Liver (tissue), 9 donors: ENCODE data around the gene BNIP1. TPM values are rescaled to one million over a fixed set of nuclear protein-coding genes. Genes with fewer than 3 reads are reported as not detected.
"Not testable (repeated sequence)": the region's sequence is repeated elsewhere in the genome, so short reads cannot be mapped to it uniquely, and the experiment has no call there.

Experiments used
- DNase-seq: peaks from one replicate; pipeline ENCODE4 v3.0.0-alpha.2; 2017; ENCODE audit warnings: low spot score
- H3K27ac ChIP-seq, 2 donors: one replicate each; pipeline ENCODE4 v1.7.0; 2013; ENCODE audit warnings: inconsistent platforms in 2 of 2, low read length in 2 of 2, control low read depth in 1 of 2, low read depth in 1 of 2, mild to moderate bottlenecking in 1 of 2
- H3K27me3 ChIP-seq, 4 donors: one replicate each; pipeline versions ENCODE4 v1.6.1 to v1.7.0; 2013; ENCODE audit warnings: low read length in 3 of 4, inconsistent platforms in 1 of 4, mild to moderate bottlenecking in 1 of 4, moderate library complexity in 1 of 4; ENCODE audit not compliant: control insufficient read depth in 4 of 4, insufficient read depth in 4 of 4
- H3K36me3 ChIP-seq, 4 donors: one replicate each; pipeline versions ENCODE4 v1.6.1 to v1.7.0; 2013; ENCODE audit warnings: low read length in 3 of 4, mild to moderate bottlenecking in 3 of 4, low read depth in 1 of 4, moderate library complexity in 1 of 4; ENCODE audit not compliant: control insufficient read depth in 4 of 4, insufficient read depth in 3 of 4
- H3K4me1 ChIP-seq, 4 donors: one replicate each; pipeline versions ENCODE4 v1.6.1 to v1.7.0; 2013; ENCODE audit warnings: low read length in 3 of 4, mild to moderate bottlenecking in 3 of 4, moderate library complexity in 1 of 4; ENCODE audit not compliant: control insufficient read depth in 4 of 4, insufficient read depth in 4 of 4
- H3K4me3 ChIP-seq, 3 donors: one replicate each; pipeline versions ENCODE4 v1.6.1 to v1.7.0; 2013; ENCODE audit warnings: low read length in 3 of 3, control low read depth in 1 of 3, low read depth in 1 of 3, mild to moderate bottlenecking in 1 of 3
- H3K9ac ChIP-seq, 2 donors: one replicate each; pipeline ENCODE4 v1.7.0; 2013; ENCODE audit warnings: low read length in 2 of 2, mild to moderate bottlenecking in 2 of 2, moderate library complexity in 2 of 2, control low read depth in 1 of 2, low read depth in 1 of 2
- H3K9me3 ChIP-seq, 4 donors: one replicate each; pipeline versions ENCODE4 v1.6.1 to v1.7.0; 2013; ENCODE audit warnings: low read length in 3 of 4; ENCODE audit not compliant: control insufficient read depth in 4 of 4
- ATF3 ChIP-seq: IDR thresholded peaks from 2 replicates; pipeline ENCODE4 v1.6.1; 2016; ENCODE audit warnings: antibody characterized with exemption
- CTCF ChIP-seq: fragments of 150-350 bp; IDR thresholded peaks from 2 replicates; pipeline ENCODE4 v1.5.1; 2017; ENCODE audit warnings: improper control_type of control experiment, low read depth, low read length; ENCODE audit not compliant: missing input control
- EGR1 ChIP-seq, 2 donors: IDR thresholded peaks; 2 replicates each; pipeline ENCODE4 v1.6.1; 2016 to 2018; ENCODE audit warnings: antibody characterized with exemption in 2 of 2, low read depth in 2 of 2
- FOXA1 ChIP-seq: IDR thresholded peaks from 2 replicates; pipeline ENCODE4 v1.6.1; 2016; ENCODE audit warnings: antibody characterized with exemption
- FOXA2 ChIP-seq: IDR thresholded peaks from 2 replicates; pipeline ENCODE4 v1.6.1; 2016; ENCODE audit warnings: antibody characterized with exemption
- GABPA ChIP-seq, 2 donors: IDR thresholded peaks in 1 of 2; conservative IDR thresholded peaks in 1 of 2; 2 replicates each; pipeline ENCODE4 v1.6.1; 2016; ENCODE audit warnings: antibody characterized with exemption in 2 of 2, mild to moderate bottlenecking in 1 of 2, moderate library complexity in 1 of 2
- HNF4A ChIP-seq, 2 donors: conservative IDR thresholded peaks; 2 replicates each; pipeline ENCODE4 v1.6.1; 2016; ENCODE audit warnings: antibody characterized with exemption in 2 of 2, mild to moderate bottlenecking in 2 of 2
- NR2F2 ChIP-seq: IDR thresholded peaks from 2 replicates; pipeline ENCODE4 v1.6.1; 2016; ENCODE audit warnings: antibody characterized with exemption
- RAD21 ChIP-seq, 2 donors: IDR thresholded peaks; 2 replicates each; pipeline ENCODE4 v1.6.1; 2016; ENCODE audit warnings: antibody characterized with exemption in 2 of 2, mild to moderate bottlenecking in 2 of 2
- REST ChIP-seq: IDR thresholded peaks from 2 replicates; pipeline ENCODE4 v1.6.1; 2016; ENCODE audit warnings: antibody characterized with exemption, mild to moderate bottlenecking
- RXRA ChIP-seq, 2 donors: IDR thresholded peaks; 2 replicates each; pipeline ENCODE4 v1.6.1; 2017 to 2018; ENCODE audit warnings: antibody characterized with exemption in 2 of 2, mild to moderate bottlenecking in 1 of 2
- TAF1 ChIP-seq: conservative IDR thresholded peaks from 2 replicates; pipeline ENCODE4 v1.6.1; 2016; ENCODE audit warnings: antibody characterized with exemption, mild to moderate bottlenecking
- YY1 ChIP-seq: IDR thresholded peaks from 2 replicates; pipeline ENCODE4 v1.6.1; 2016; ENCODE audit warnings: antibody characterized with exemption, mild to moderate bottlenecking
- ZBTB33 ChIP-seq: IDR thresholded peaks from 2 replicates; pipeline ENCODE4 v1.6.1; 2016; ENCODE audit warnings: antibody characterized with exemption
- WGBS: extraction: QIAGEN DNeasy Blood & Tissue Kit; methylation state at CpG from one replicate; pipeline ENCODE4 v1.1.7; 2013; 5-methylcytosine and 5-hydroxymethylcytosine counted together
- polyA plus RNA-seq, 2 donors: library from polyadenylated mRNA; stranded (reverse) in 1 of 2; unstranded in 1 of 2; fragments of 200-250 nt in 1 of 2; fragments of >200 nt in 1 of 2; fragmentation: Nextera tagmentation in 1 of 2; extraction: Ambion mirVana in 1 of 2; gene quantifications; one replicate each; pipeline versions ENCODE4 v1.2.1 to v1.2.3, GENCODE V29; 2013 to 2015
- total RNA-seq, 2 donors: library from RNA; depleted of rRNA; stranded (reverse); fragments of >200 nt; gene quantifications; one replicate each; pipeline ENCODE4 v1.2.3, GENCODE V29; 2014
- donor health status: healthy.
- donor health status: healthy.
- donor health status: healthy.
- donor health status: healthy.
- donor health status: healthy.

BNIP1 gene
- total and polyA plus RNA-seq, 4 donors, result 4.8 to 6.9 (median 5.3) TPM

- 73% methylated on average over 7 of the region's 7 CpGs for WGBS
- DNase-seq, result no peak
- peaks cover 10 to 20% (median 17%) of the 10 kb centered on the region in 4 donors for H3K36me3 ChIP-seq
- no peak overlapping the region for H3K9ac ChIP-seq
- no peaks in the 10 kb centered on the region for H3K9me3 ChIP-seq
- no peaks in the 10 kb centered on the region for H3K27me3 ChIP-seq
- H3K27ac ChIP-seq, result no peak overlapping the region
- H3K4me1 ChIP-seq, result peaks cover 0 to 5% (median 2%) of the 10 kb centered on the region in 4 donors
- no peak for TF ChIP-seq ATF3
- TF ChIP-seq FOXA2, result no peak
- no peak for TF ChIP-seq ZBTB33
- TF ChIP-seq CTCF, result no peak
- no peak for TF ChIP-seq RXRA (IDR thresholded peaks at IDR 0.05)
- no peak for TF ChIP-seq GABPA (IDR thresholded peaks at IDR 0.05 in 1 of 2, conservative IDR thresholded peaks at IDR 0.05 in 1 of 2)
- no peak for TF ChIP-seq EGR1 (IDR thresholded peaks at IDR 0.05; ENCODE audit: low read depth in 2 of 2)
- no peak for TF ChIP-seq REST
- TF ChIP-seq TAF1, result no peak
- no peak overlapping the region for H3K4me3 ChIP-seq
Observed at GRCh38 chr5:173153842-173154241, 9.5 kb downstream of the BNIP1 start.

- H3K36me3 ChIP-seq, result peaks cover 10 to 19% (median 16%) of the 10 kb centered on the region in 4 donors
- not testable (repeated sequence) for H3K4me3 ChIP-seq, H3K4me1 ChIP-seq, H3K9ac ChIP-seq, H3K27me3 ChIP-seq, DNase-seq, H3K9me3 ChIP-seq, H3K27ac ChIP-seq
- 97% methylated on average over 5 of the region's 5 CpGs for WGBS
Observed at GRCh38 chr5:173154619-173155018, 10.3 kb downstream of the BNIP1 start.

- H3K36me3 ChIP-seq, result peaks cover 10 to 28% (median 20%) of the 10 kb centered on the region in 4 donors
- DNase-seq, result no peak
- H3K9ac ChIP-seq, result no peak overlapping the region
- H3K27ac ChIP-seq, result no peak overlapping the region
- H3K4me3 ChIP-seq, result no peak overlapping the region
- 89% methylated on average over 2 of the region's 2 CpGs for WGBS
- no peaks in the 10 kb centered on the region for H3K27me3 ChIP-seq
- H3K9me3 ChIP-seq, result no peaks in the 10 kb centered on the region
- H3K4me1 ChIP-seq, result peaks cover 0 to 5% (median 2%) of the 10 kb centered on the region in 4 donors
- TF ChIP-seq RAD21 (IDR thresholded peaks at IDR 0.05) (no peak), FOXA2 (no peak), NR2F2 (no peak), ZBTB33 (no peak), ATF3 (no peak), RXRA (IDR thresholded peaks at IDR 0.05) (no peak), YY1 (no peak), HNF4A (conservative IDR thresholded peaks at IDR 0.05) (no peak), EGR1 (IDR thresholded peaks at IDR 0.05; ENCODE audit: low read depth in 2 of 2) (no peak), FOXA1 (no peak), TAF1 (no peak), GABPA (IDR thresholded peaks at IDR 0.05 in 1 of 2, conservative IDR thresholded peaks at IDR 0.05 in 1 of 2) (no peak)
Observed at GRCh38 chr5:173155912-173156311, 11.6 kb downstream of the BNIP1 start.
